Amniotic epithelial cell (primary cell): ENCODE results near the gene DIP2C.
A peak's percentile ranks its signal among the peaks of the same experiment; 100 is the strongest.

Experiments used
- DNase-seq: peaks from one replicate; pipeline ENCODE4 v3.0.0-alpha.2; 2010; ENCODE audit warnings: low read depth

DIP2C gene

DNA sequence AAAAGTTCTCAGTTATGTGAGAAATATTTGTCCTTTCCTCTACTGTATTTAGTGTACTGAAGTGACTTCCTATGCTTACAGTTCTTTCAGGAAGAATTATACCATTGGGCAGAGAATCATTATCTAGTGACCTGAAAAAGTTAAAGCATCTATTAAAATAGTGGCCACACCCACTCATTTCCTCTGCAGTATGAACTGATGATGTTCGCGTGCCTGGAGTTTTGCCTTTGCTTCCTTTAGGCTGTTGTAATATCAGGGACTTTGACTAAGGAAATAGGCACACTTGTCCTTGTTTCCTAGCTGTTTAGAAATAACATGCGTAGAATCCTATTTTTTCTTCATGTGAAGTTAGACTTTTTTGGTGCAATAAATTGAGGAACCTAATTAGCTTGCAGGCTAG is 453.6 kb downstream of the DIP2C start:
- no peak for DNase-seq

DNA sequence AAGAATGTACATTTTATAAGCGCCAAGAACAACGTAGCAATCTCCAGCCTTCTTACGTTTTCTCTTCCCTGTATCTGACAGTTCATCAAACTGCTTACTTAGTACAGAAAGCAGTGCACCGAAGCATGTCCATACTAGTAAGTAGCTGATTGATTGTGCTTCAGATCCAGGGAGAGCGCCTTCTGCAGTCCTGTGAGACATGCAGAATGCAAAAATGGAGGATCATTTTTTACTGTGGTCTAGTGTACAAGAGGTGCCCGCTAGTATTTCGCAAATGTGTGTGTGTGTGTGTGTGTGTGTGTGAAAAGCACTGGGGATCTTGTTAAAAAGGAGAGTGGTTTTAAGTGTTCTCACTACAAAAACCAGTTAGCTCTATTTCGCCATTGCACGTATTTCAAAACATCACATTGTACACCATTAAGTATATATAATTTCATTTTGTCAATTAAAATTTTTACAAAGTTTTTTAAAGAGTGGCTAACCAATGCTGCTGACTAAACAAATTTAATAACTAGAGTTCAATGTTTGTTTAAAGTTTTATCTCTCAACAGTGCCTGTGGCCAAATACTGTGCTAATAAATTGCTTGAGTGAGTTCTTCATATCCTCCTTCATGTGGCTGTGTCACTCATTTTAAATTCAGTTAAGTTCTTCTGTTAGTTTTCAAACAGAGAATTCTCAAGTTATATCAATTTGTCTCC is 454.6 kb downstream of the DIP2C start:
- peak; percentile 17 for DNase-seq

DNA sequence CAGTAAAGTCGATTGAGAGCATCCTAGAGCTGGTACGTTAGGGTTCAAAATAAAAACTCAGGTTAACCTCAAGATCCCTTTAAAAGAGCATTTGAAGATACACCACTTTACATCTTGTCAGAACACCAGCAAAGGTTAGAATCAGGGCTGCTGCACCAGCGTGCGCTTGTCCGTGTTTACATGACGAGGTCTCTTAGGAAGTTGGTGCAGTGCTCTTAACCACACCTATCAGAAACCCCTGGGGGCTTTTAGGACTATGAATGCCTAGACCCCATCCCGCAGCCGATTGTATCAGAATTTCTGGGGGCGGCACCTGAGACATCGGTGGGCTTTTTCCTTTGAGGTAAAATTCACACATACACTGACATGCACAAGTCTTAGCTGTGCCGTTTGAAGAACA is 456.6 kb downstream of the DIP2C start:
- DNase-seq, result no peak

DNA sequence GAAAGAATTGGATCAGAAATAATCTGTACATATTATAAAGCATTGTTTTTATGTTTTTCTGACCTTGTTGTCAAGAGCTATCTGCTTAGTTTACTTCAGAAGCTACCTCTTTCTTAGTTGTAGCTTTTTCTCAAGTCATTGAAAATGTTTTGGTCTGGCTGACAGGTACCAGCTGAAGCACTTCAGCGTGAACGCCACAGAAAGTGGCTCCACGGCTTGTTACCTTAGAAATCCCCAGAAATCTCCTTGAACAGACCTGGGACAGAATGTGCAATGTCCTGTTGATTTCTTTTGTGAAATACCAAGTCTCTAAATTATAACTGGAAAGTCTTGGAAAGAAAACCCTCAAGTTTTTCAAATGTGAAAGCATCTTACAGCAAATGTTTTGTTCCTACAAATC is 457.4 kb downstream of the DIP2C start:
- no peak for DNase-seq

DNA sequence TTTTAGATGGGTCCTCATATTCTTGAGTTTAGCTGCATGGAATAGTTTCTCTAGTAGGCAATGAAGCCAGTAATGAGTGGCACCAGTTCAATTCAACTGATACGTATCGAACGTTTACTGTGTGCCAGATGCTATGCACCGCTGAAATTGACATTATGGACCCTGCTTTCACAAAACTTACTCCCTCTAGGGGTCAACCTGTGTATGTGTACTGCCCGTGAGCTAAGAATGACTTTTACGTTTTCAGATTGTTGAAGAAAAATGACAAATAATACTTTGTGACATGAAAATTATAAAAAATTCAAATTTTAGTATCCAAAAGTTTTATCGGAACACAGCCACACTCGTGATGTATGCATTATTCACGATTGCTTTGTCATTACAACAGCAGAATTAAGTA is 458.7 kb downstream of the DIP2C start:
- DNase-seq, result no peak

DNA sequence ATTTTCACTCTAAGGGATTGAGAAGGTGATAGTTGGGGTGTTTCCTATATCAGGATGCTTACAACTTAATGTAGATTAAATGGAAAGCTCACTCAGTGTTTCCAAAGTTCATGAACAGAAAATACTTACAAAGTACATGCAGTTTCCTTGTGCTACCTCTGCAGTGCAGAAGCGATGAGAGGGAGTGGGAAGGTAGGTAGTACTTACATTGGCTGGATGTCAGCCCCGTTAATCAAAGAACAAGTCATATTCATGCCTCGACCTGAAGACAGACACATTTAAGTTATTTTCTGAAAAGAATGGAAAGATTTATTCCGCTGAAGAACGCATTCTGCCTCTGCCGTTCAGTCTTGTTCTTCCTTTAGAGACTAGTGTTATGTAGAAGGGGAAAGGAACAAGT is 461.1 kb downstream of the DIP2C start:
- no peak for DNase-seq

DNA sequence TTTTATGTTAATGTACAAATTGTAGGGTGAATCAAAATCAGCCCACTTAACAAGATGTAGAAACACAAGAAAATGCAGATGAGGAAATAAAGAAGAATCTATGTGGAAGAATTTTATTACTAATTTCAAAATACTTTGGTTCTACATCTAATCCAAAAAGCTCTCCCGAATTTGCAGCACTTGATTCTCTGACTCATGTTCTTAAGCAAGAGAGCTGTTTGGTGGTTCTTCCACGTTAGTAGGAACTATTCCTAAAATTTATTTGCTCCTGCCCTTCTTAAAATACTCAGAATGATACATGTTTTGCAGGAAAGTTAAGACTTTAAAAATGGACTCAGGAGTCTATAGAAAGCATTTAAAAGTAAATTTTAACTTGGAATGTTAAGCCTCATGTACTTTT is 462.5 kb downstream of the DIP2C start:
- DNase-seq, result peak; percentile 73

DNA sequence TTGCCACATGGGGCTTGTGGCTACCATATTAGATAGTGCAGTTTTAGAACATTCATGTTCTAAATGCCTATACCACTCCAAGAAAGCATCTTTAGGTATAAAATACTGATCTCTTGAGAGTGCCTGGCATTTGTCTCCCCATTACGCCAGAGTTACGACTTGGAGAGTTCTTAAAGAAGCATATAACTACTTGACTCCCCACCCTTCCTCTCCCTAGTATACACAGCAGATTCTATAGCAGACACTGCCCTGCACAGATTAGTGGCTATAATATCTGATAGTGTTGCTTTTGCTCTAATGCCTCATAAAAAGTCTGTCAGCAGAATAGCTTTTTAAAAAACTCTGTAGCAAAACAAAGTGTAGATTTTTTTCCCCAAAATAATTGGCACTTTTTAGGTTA is 463.4 kb downstream of the DIP2C start:
- DNase-seq, result no peak

DNA sequence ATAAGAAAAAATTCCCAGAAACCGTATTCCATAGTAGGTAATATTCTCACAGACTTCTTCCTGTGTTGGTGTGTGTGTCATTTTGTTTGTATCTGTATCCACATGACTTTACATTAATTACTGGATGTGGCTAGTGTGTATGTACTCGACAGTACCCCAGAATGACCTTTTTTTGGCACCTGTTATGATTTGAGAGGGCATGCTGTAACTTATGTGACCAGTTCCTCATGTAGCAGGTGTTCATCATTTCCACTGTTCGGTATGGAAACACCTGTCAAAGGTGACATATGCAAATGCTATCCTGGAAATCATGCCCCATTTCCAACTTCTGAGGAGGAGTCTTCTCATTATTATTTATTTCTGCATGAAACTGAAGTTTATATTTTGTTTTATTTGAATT is 464.9 kb downstream of the DIP2C start:
- DNase-seq, result no peak
